ENCODE results near the gene SLMAP. TPM values are rescaled to one million over a fixed set of nuclear protein-coding genes. Genes with fewer than 3 reads are reported as not detected.

Gene SLMAP
- total RNA-seq, 4 donors from 2014 or later: 49.4 to 89.1 (median 61.3) TPM

DNA sequence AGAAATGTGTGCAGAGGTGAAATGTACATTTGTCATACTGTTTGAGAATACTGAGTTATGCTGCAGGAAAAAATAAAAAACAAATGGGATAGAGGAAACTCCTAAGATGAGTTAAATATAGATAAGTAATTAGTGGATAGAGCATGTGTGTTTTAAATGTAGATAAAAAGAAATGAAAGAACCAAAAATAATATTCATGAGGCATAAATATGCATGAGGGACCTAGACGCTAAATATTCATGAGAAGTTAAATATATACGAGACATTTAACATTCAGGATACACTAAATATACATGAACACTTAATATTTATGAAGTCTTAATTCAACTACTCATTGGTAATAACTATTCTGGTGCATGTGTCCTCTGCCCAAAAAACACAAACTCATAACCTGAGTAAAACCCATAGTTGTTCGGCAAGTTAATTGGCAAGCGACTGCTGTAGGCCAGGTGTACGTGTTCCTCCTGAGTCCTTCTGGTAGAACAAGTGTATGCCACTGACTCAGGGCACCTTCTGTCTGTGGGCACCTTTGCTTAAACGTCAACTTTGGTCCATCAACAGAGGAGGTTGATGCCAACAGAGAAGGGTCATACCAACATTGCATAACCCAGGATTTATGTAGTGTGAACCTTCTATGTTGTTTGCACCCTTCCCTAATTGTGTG lies 38.8 kb upstream of the SLMAP start:
- 81% methylated on average over 6 of the region's 6 CpGs for WGBS
- Histone ChIP-seq H3K27ac (no peak overlapping the region), H3K4me1 (no peaks in the 10 kb centered on the region), H3K36me3 (no peaks in the 10 kb centered on the region), H3K9me3 (no peaks in the 10 kb centered on the region), H3K4me3 (no peak overlapping the region), H3K27me3 (no peaks in the 10 kb centered on the region)
- TF ChIP-seq CTCF (IDR thresholded peaks at IDR 0.05) (no peak), POLR2A (IDR thresholded peaks at IDR 0.05) (no peak), EP300 (IDR thresholded peaks at IDR 0.05) (no peak), POLR2AphosphoS5 (IDR thresholded peaks at IDR 0.05) (no peak)
- no peak for DNase-seq (ENCODE audit: low spot score in 2 of 2)

- Histone ChIP-seq H3K4me1 (no peaks in the 10 kb centered on the region), H3K4me3 (no peak overlapping the region), H3K27ac (no peak overlapping the region), H3K36me3 (no peaks in the 10 kb centered on the region), H3K9me3 (no peaks in the 10 kb centered on the region), H3K27me3 (no peaks in the 10 kb centered on the region)
- DNase-seq (ENCODE audit: low spot score in 2 of 2): no peak
- WGBS: 94% methylated on average over 1 of the region's 1 CpG
- no peak for TF ChIP-seq EP300 (IDR thresholded peaks at IDR 0.05)
- no peak for TF ChIP-seq POLR2A (IDR thresholded peaks at IDR 0.05)
- TF ChIP-seq POLR2AphosphoS5 (IDR thresholded peaks at IDR 0.05): no peak
- TF ChIP-seq CTCF (IDR thresholded peaks at IDR 0.05): no peak
Observed at GRCh38 chr3:57718118-57718517, 38.0 kb upstream of the SLMAP start.

DNA sequence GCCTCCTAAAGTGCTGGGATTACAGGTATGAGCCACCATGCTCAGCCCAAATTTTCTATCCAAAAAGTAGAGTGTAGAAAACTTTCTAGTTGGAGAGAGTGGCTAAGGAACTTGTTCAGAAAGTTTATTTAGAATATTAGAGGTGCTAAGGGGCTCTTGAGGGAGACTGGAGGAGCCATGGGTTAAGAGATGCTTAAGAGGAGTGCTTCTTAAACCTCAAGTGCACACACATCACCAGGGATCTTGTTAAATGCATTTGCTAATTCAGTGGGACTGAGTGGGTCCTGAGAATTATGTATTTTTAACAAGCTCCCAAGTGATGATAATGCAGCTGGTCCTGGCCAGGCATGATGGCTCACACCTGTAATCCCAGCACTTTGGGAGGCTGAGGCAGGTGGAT lies 29.7 kb upstream of the SLMAP start:
- no peaks in the 10 kb centered on the region for H3K9me3 ChIP-seq
- no peak for DNase-seq (ENCODE audit: low spot score in 2 of 2)
- TF ChIP-seq CTCF (IDR thresholded peaks at IDR 0.05) (no peak), EP300 (IDR thresholded peaks at IDR 0.05) (no peak), POLR2A (IDR thresholded peaks at IDR 0.05) (no peak)
- no peak overlapping the region for H3K27ac ChIP-seq
- no peaks in the 10 kb centered on the region for H3K36me3 ChIP-seq
- no peaks in the 10 kb centered on the region for H3K27me3 ChIP-seq
- H3K4me1 ChIP-seq: no peaks in the 10 kb centered on the region
- no peak overlapping the region for H3K4me3 ChIP-seq

GRCh38 chr3:57727106-57727505 lies 29.0 kb upstream of the SLMAP start:
- Histone ChIP-seq H3K9me3 (no peaks in the 10 kb centered on the region), H3K4me3 (no peak overlapping the region), H3K4me1 (no peaks in the 10 kb centered on the region), H3K36me3 (no peaks in the 10 kb centered on the region), H3K27me3 (no peaks in the 10 kb centered on the region), H3K27ac (no peak overlapping the region)
- TF ChIP-seq EP300 (IDR thresholded peaks at IDR 0.05) (no peak), CTCF (IDR thresholded peaks at IDR 0.05) (no peak), POLR2A (IDR thresholded peaks at IDR 0.05) (no peak), POLR2AphosphoS5 (IDR thresholded peaks at IDR 0.05) (no peak)
- 78% methylated on average over 5 of the region's 5 CpGs for WGBS
- no peak for DNase-seq (ENCODE audit: low spot score in 2 of 2)

DNA sequence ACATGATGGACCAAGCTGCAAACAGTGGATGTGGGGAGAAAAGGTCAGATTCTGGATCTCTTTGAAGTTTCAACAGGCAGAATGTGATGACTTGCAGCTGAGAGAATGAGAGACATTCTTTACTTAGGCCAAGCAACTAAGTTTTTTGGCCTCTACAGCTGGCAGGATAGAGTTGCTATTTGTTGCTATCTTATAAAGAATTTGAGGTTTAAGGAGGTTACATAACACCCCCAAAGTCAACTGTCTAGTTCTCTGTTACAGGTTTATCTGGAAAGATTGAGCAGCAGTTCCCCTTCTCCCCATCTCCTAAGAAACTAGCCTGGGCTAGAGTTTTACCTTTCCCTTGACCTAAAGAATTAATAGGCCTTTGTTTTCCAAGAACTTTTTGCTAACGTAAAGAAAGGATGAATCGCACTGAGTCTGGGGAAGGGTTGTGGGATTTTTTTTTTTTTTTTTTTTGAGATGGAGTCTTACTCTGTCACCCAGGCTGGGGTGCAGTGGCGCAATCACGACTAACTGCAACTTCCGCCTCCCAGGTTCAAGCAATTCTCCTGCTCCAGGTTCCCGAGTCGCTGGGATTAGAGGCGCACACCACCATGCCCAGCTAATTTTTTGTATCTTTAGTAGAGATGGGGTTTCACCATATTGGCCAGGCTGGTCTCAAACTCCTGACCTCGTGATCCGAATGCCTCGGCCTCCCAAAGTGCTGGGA lies 26.6 kb upstream of the SLMAP start:
- H3K27me3 ChIP-seq: no peaks in the 10 kb centered on the region
- no peak for DNase-seq (ENCODE audit: low spot score in 2 of 2)
- no peaks in the 10 kb centered on the region for H3K9me3 ChIP-seq
- H3K4me1 ChIP-seq: no peaks in the 10 kb centered on the region
- no peak overlapping the region for H3K4me3 ChIP-seq
- H3K27ac ChIP-seq: no peak overlapping the region
- no peaks in the 10 kb centered on the region for H3K36me3 ChIP-seq
- WGBS: 85% methylated on average over 11 of the region's 11 CpGs
- TF ChIP-seq CTCF (IDR thresholded peaks at IDR 0.05) (no peak), POLR2AphosphoS5 (IDR thresholded peaks at IDR 0.05) (no peak), EP300 (IDR thresholded peaks at IDR 0.05) (no peak), POLR2A (IDR thresholded peaks at IDR 0.05) (no peak)

Data from suprapubic skin (tissue), 4 donors.